H1 (cell line): Measurements from ENCODE around the gene SLC35G6. TPM values are rescaled to one million over a fixed set of nuclear protein-coding genes. Genes with fewer than 3 reads are reported as not detected.

Experiments used
- CTCF ChIA-PET: fragments of 300-600 bp; sonication (Branson Sonifier 250); formaldehyde crosslinking; loops from one replicate; lab custom pipeline; 2021; ENCODE audit not compliant: partially characterized antibody; lab: Charles Lee
- POLR2A ChIA-PET: fragments of 300-600 bp; sonication (Branson Sonifier 250); formaldehyde crosslinking; loops from one replicate; lab custom pipeline; 2021; ENCODE audit warnings: inconsistent platforms; ENCODE audit not compliant: partially characterized antibody; lab: Charles Lee
- DNase-seq, 2 experiments: peaks; one replicate each; pipeline versions ENCODE4 v3.0.0 to v3.0.0-alpha.2; 2010 to 2022; ENCODE audit warnings: low spot score in 2 of 2, low read depth in 1 of 2, mixed read lengths in 1 of 2
- FAIRE-seq: peaks from 2 replicates; lab custom pipeline; 2011; peaks lifted over from hg19 to GRCh38; lab: Jason Lieb, UNC
- H2AFZ ChIP-seq: 2 replicates; pipeline ENCODE4 v1.8.1; 2012; ENCODE audit warnings: low read length, inconsistent platforms
- H2AK5ac ChIP-seq: 2 replicates; pipeline ENCODE4 v1.6.1; 2013; ENCODE audit warnings: low read depth, low read length
- H2BK120ac ChIP-seq: replicated peaks from 2 replicates; pipeline ENCODE3; 2013; ENCODE audit warnings: low read depth, low read length, inconsistent platforms
- H2BK12ac ChIP-seq: 2 replicates; pipeline ENCODE4 v1.6.1; 2013; ENCODE audit warnings: low read depth, low read length
- H2BK15ac ChIP-seq: 2 replicates; pipeline ENCODE4 v1.6.1; 2013; ENCODE audit warnings: low read length
- H2BK20ac ChIP-seq: 2 replicates; pipeline ENCODE4 v1.6.1; 2013; ENCODE audit warnings: low read length
- H2BK5ac ChIP-seq: 2 replicates; pipeline ENCODE4 v1.6.1; 2013; ENCODE audit warnings: low read depth, low read length
- H3K14ac ChIP-seq: 2 replicates; pipeline ENCODE4 v1.6.1; 2013; ENCODE audit warnings: inconsistent platforms; ENCODE audit not compliant: insufficient read length
- H3K18ac ChIP-seq: 2 replicates; pipeline ENCODE4 v1.6.1; 2013; ENCODE audit warnings: low read length; ENCODE audit errors: extremely low read depth
- H3K23ac ChIP-seq: 2 replicates; pipeline ENCODE4 v1.6.1; 2013; ENCODE audit warnings: inconsistent platforms; ENCODE audit not compliant: insufficient read length
- H3K23me2 ChIP-seq: 2 replicates; pipeline ENCODE4 v1.6.1; 2013; ENCODE audit warnings: low read depth, low read length
- H3K27ac ChIP-seq: 2 replicates; pipeline ENCODE4 v1.6.1; 2011; ENCODE audit warnings: low read depth, low read length, inconsistent platforms
- H3K27me3 ChIP-seq, 4 experiments: replicated peaks in 1 of 4; 1 replicate in 1 of 4; 2 replicates in 3 of 4; pipeline versions ENCODE4 v1.6.1 to v1.8.1; 2011 to 2013; ENCODE audit warnings: low read length in 3 of 4, mild to moderate bottlenecking in 3 of 4, inconsistent platforms in 2 of 4, mixed read lengths in 2 of 4, moderate library complexity in 1 of 4; ENCODE audit not compliant: control insufficient read depth in 3 of 4, insufficient read depth in 3 of 4; ENCODE audit errors: extremely low read depth in 1 of 4
- H3K36me3 ChIP-seq, 4 experiments: 2 replicates each; pipeline versions ENCODE4 v1.6.1 to v1.8.1; 2011 to 2013; ENCODE audit warnings: mild to moderate bottlenecking in 4 of 4, low read length in 3 of 4, moderate library complexity in 2 of 4, control low read depth in 1 of 4, inconsistent platforms in 1 of 4; ENCODE audit not compliant: insufficient read depth in 4 of 4, control insufficient read depth in 2 of 4
- H3K4ac ChIP-seq: replicated peaks from 2 replicates; pipeline ENCODE3; 2013; ENCODE audit warnings: low read length, low read depth, mixed read lengths, inconsistent platforms; ENCODE audit not compliant: insufficient read length
- H3K4me1 ChIP-seq, 4 experiments: replicated peaks in 1 of 4; 1 replicate in 1 of 4; 2 replicates in 3 of 4; pipeline versions ENCODE4 v1.6.1 to v1.8.1; 2011 to 2013; ENCODE audit warnings: low read length in 3 of 4, inconsistent platforms in 2 of 4, mixed read lengths in 1 of 4; ENCODE audit not compliant: insufficient read depth in 4 of 4, control insufficient read depth in 3 of 4
- H3K4me2 ChIP-seq, 2 experiments: 2 replicates each; pipeline versions ENCODE4 v1.6.1 to v1.8.1; 2011 to 2013; ENCODE audit warnings: low read depth in 2 of 2, low read length in 2 of 2, control low read depth in 1 of 2, inconsistent platforms in 1 of 2, mild to moderate bottlenecking in 1 of 2; ENCODE audit not compliant: insufficient read depth in 1 of 2
- H3K4me3 ChIP-seq, 4 experiments: fragments of 200-600, 300-600 bp in 1 of 4; sonication (generic), shearing (Covaris generic), sonication (Bioruptor Twin) in 1 of 4; 2 replicates each; pipeline versions ENCODE4 v1.5.1 to v1.8.1; 2011 to 2016; ENCODE audit warnings: low read length in 4 of 4, low read depth in 3 of 4, control low read depth in 2 of 4, inconsistent platforms in 2 of 4, mild to moderate bottlenecking in 2 of 4, mixed read lengths in 1 of 4, moderate library complexity in 1 of 4; ENCODE audit not compliant: insufficient read depth in 2 of 4; ENCODE audit errors: extremely low read depth in 1 of 4
- H3K56ac ChIP-seq: replicated peaks from 2 replicates; pipeline ENCODE3; 2013; ENCODE audit warnings: low read depth, mild to moderate bottlenecking, mixed read lengths, low read length, inconsistent platforms; ENCODE audit not compliant: insufficient read length
- H3K79me1 ChIP-seq: 2 replicates; pipeline ENCODE4 v1.6.1; 2013; ENCODE audit warnings: low read depth, low read length, control low read depth
- H3K79me2 ChIP-seq, 2 experiments: 2 replicates each; pipeline versions ENCODE4 v1.6.1 to v1.8.1; 2012 to 2013; ENCODE audit warnings: low read length in 2 of 2, mild to moderate bottlenecking in 2 of 2, inconsistent platforms in 1 of 2; ENCODE audit not compliant: insufficient read depth in 2 of 2, control insufficient read depth in 1 of 2
- H3K9ac ChIP-seq, 4 experiments: replicated peaks in 1 of 4; 1 replicate in 1 of 4; 2 replicates in 3 of 4; pipeline versions ENCODE4 v1.6.1 to v1.8.1; 2011 to 2013; ENCODE audit warnings: low read depth in 3 of 4, low read length in 3 of 4, control low read depth in 2 of 4, mild to moderate bottlenecking in 2 of 4, moderate library complexity in 2 of 4, inconsistent platforms in 1 of 4; ENCODE audit errors: extremely low read depth in 1 of 4
- H3K9me3 ChIP-seq, 2 experiments: 2 replicates each; pipeline versions ENCODE4 v1.6.1 to v1.8.1; 2012 to 2013; ENCODE audit warnings: mild to moderate bottlenecking in 2 of 2, moderate library complexity in 2 of 2, control low read depth in 1 of 2, inconsistent platforms in 1 of 2, low read depth in 1 of 2, low read length in 1 of 2, mixed read lengths in 1 of 2; ENCODE audit not compliant: insufficient read depth in 2 of 2
- H4K20me1 ChIP-seq, 2 experiments: replicated peaks in 1 of 2; 2 replicates each; pipeline versions ENCODE3 to v1.8.1; 2011 to 2013; ENCODE audit warnings: inconsistent platforms in 2 of 2, low read length in 2 of 2, mild to moderate bottlenecking in 1 of 2; ENCODE audit not compliant: insufficient read depth in 2 of 2, control insufficient read depth in 1 of 2
- H4K5ac ChIP-seq: 2 replicates; pipeline ENCODE4 v1.6.1; 2013; ENCODE audit warnings: low read length, low read depth, mixed read lengths, inconsistent platforms; ENCODE audit not compliant: insufficient read length
- H4K8ac ChIP-seq: 2 replicates; pipeline ENCODE4 v1.8.0; 2013; ENCODE audit warnings: mild to moderate bottlenecking, moderate library complexity, low read length, inconsistent platforms; ENCODE audit not compliant: insufficient read depth; ENCODE audit errors: extremely low read depth
- H4K91ac ChIP-seq: replicated peaks from 2 replicates; pipeline ENCODE3; 2013; ENCODE audit warnings: low read length, mixed read lengths, inconsistent platforms; ENCODE audit not compliant: insufficient read length
- BRCA1 ChIP-seq: IDR thresholded peaks from 2 replicates; pipeline ENCODE4 v1.6.1; 2012; ENCODE audit warnings: low read depth, low read length, improper control_type of control experiment
- CHD1 ChIP-seq: IDR thresholded peaks from 2 replicates; pipeline ENCODE4 v1.6.1; 2012; ENCODE audit warnings: low read depth, low read length, improper control_type of control experiment
- JUN ChIP-seq: IDR thresholded peaks from 2 replicates; pipeline ENCODE4 v1.6.1; 2011; ENCODE audit warnings: low read depth, mild to moderate bottlenecking, improper control_type of control experiment, low read length
- POLR2A ChIP-seq, 2 experiments: IDR thresholded peaks; 1 replicate in 1 of 2; 2 replicates in 1 of 2; pipeline ENCODE4 v1.6.1; 2011; ENCODE audit warnings: low read depth in 2 of 2, low read length in 2 of 2, mild to moderate bottlenecking in 2 of 2; ENCODE audit errors: control extremely low read depth in 1 of 2
- RXRA ChIP-seq: IDR thresholded peaks from 2 replicates; pipeline ENCODE4 v1.6.1; 2011; ENCODE audit warnings: low read depth, mild to moderate bottlenecking, low read length, moderate library complexity; ENCODE audit not compliant: insufficient read depth
- SAP30 ChIP-seq: fragments of 300-600 bp; sonication (generic); IDR thresholded peaks from 2 replicates; pipeline ENCODE4 v1.7.1; 2012; ENCODE audit warnings: low read length, moderate library complexity, mild to moderate bottlenecking, inconsistent platforms; ENCODE audit not compliant: insufficient read depth, insufficient replicate concordance
- SIN3A ChIP-seq, 2 experiments: IDR thresholded peaks in 1 of 2; conservative IDR thresholded peaks in 1 of 2; 2 replicates each; pipeline ENCODE4 v1.6.1; 2011 to 2012; ENCODE audit warnings: low read length in 2 of 2, improper control_type of control experiment in 1 of 2, low read depth in 1 of 2, mild to moderate bottlenecking in 1 of 2
- SIX5 ChIP-seq: IDR thresholded peaks from 2 replicates; pipeline ENCODE4 v1.6.1; 2011; ENCODE audit warnings: mild to moderate bottlenecking, low read depth, low read length
- SP4 ChIP-seq: IDR thresholded peaks from 2 replicates; pipeline ENCODE4 v1.6.1; 2012; ENCODE audit warnings: low read length, inconsistent platforms
- TEAD4 ChIP-seq: IDR thresholded peaks from 2 replicates; pipeline ENCODE4 v1.6.1; 2012; ENCODE audit warnings: low read depth, low read length, inconsistent platforms, mixed read lengths
- WGBS, 2 experiments: shearing (Covaris generic) in 1 of 2; methylation state at CpG; one replicate each; pipeline versions ENCODE4 v1.1.6 to v1.1.7; 2013 to 2015; ENCODE audit warnings: low lambda C conversion rate in 2 of 2, mixed read lengths in 2 of 2, inconsistent platforms in 1 of 2, low coverage in 1 of 2, missing lambda C conversion rate in 1 of 2; ENCODE audit not compliant: insufficient replicate concordance in 2 of 2, insufficient coverage in 1 of 2, insufficient read length in 1 of 2; ENCODE audit errors: extremely low coverage in 1 of 2, missing lambda C conversion rate in 1 of 2; 5-methylcytosine and 5-hydroxymethylcytosine counted together
- polyA plus RNA-seq, 7 experiments: library from polyadenylated mRNA; depleted of rRNA in 3 of 7; stranded (reverse) in 5 of 7; unstranded in 2 of 7; fragments of >200 nt in 5 of 7; fragments of 200-250 nt in 2 of 7; gene quantifications; 1 replicate in 5 of 7; 2 replicates in 1 of 7; 4 replicates in 1 of 7; pipeline versions ENCODE4 v1.2.1 to v1.2.3, GENCODE V29; 2011 to 2013; ENCODE audit warnings: missing spikeins in 2 of 7, mixed read lengths in 2 of 7
- total RNA-seq: library from RNA; stranded (reverse); fragmentation: NEBNext Ultra II Directional; extraction: Animal tissue kit (Norgen Biotek cat#: 25700); gene quantifications from 2 replicates; pipeline ENCODE4 v1.2.1, GENCODE V29; 2021
- TF ChIP-seq, protein P1 (sequence below): IDR thresholded peaks from 2 replicates; pipeline ENCODE4 v1.6.1; 2012; ENCODE audit warnings: inconsistent platforms
- TF ChIP-seq, protein P2 (sequence below): IDR thresholded peaks from 2 replicates; pipeline ENCODE4 v1.6.1; 2011; ENCODE audit warnings: low read depth, mild to moderate bottlenecking, low read length; ENCODE audit not compliant: insufficient read depth
- TF ChIP-seq, protein P3 (sequence below): IDR thresholded peaks from 2 replicates; pipeline ENCODE4 v1.6.1; 2012; ENCODE audit warnings: inconsistent platforms

Gene SLC35G6
- total and polyA plus RNA-seq, 2 of the 8 experiments (the other 6 are each of a cell fraction or from before 2014, with no cell fraction given): 0.05 TPM; not detected in 1

DNA sequence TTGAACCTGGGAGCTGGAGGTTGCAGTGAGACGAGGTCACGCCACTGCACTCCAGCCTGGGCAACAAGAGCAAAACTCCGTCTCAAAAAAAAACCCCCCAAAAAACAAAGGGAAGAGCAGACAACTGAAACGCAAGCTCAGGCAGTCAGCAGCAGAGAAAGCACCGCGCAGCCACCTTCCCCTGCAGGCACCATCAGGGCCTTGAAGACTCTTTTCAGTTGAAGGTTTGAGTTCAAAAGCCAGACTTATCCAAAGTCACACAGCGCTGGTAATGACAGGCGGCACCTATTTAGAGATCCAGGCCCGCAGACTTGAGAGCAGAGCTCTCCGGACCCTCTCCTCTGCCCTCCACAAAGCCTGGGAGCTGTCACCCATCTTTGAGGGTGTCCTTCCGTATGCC, 13.0 kb upstream of the SLC35G6 start:
- no peak overlapping the region for H2BK20ac ChIP-seq
- no peak overlapping the region for H4K5ac ChIP-seq
- H4K20me1 ChIP-seq: peaks cover 0 to 1% of the 10 kb centered on the region in 2 experiments
- TF ChIP-seq TEAD4 (no peak), RXRA (no peak), POLR2A (IDR thresholded peaks at IDR 0.05; ENCODE audit: control extremely low read depth in 1 of 2, low read depth in 2 of 2, low read length in 2 of 2) (no peak), SP4 (no peak), BRCA1 (no peak), SIN3A (conservative IDR thresholded peaks at IDR 0.05 in 1 of 2, IDR thresholded peaks at IDR 0.05 in 1 of 2; ENCODE audit: low read depth in 1 of 2, low read length in 2 of 2) (no peak), CHD1 (no peak), JUN (no peak), SIX5 (no peak), SAP30 (no peak)
- TF ChIP-seq, protein P1, sequence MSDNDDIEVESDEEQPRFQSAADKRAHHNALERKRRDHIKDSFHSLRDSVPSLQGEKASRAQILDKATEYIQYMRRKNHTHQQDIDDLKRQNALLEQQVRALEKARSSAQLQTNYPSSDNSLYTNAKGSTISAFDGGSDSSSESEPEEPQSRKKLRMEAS: no peak
- TF ChIP-seq, protein P2, sequence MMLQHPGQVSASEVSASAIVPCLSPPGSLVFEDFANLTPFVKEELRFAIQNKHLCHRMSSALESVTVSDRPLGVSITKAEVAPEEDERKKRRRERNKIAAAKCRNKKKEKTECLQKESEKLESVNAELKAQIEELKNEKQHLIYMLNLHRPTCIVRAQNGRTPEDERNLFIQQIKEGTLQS: no peak
- TF ChIP-seq, protein P3, sequence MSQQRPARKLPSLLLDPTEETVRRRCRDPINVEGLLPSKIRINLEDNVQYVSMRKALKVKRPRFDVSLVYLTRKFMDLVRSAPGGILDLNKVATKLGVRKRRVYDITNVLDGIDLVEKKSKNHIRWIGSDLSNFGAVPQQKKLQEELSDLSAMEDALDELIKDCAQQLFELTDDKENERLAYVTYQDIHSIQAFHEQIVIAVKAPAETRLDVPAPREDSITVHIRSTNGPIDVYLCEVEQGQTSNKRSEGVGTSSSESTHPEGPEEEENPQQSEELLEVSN: no peak

More for the DNA sequence above, 13.0 kb upstream of the SLC35G6 start:
- Histone ChIP-seq H3K79me2 (no peaks in the 10 kb centered on the region; a peak in 1 of 4 replicates), H3K23ac (no peak overlapping the region), H3K18ac (no peak overlapping the region), H3K4ac (no peak overlapping the region), H3K14ac (no peak overlapping the region), H3K27ac (no peak overlapping the region), H2AFZ (no peak overlapping the region), H3K9me3 (no peaks in the 10 kb centered on the region), H2BK5ac (no peak overlapping the region), H3K36me3 (peaks cover 0 to 3% (median under 1%) of the 10 kb centered on the region in 4 experiments; a peak in 3 of 8 replicates), H3K23me2 (no peaks in the 10 kb centered on the region), H3K79me1 (peaks cover 2% of the 10 kb centered on the region), H3K9ac (no peak overlapping the region), H3K27me3 (no peaks in the 10 kb centered on the region), H2BK15ac (no peak overlapping the region), H4K91ac (no peak overlapping the region), H3K4me1 (no peaks in the 10 kb centered on the region), H3K56ac (no peak overlapping the region), H3K4me2 (no peak overlapping the region), H3K4me3 (no peak overlapping the region), H2BK120ac (no peak overlapping the region), H2BK12ac (no peak overlapping the region), H4K8ac (no peak overlapping the region), H2AK5ac (no peak overlapping the region)
- POLR2A ChIA-PET: interaction anchor here (1.9 to 13.8 kb wide), 2 partner anchors 13 to 92 kb away, joined by 5 to 200 read pairs; partner anchors contain the start of genes POLR2A, SLC35G6 and ZBTB4
- FAIRE-seq (no peak), DNase-seq (no peak)
- 94% methylated on average over 11 of the region's 11 CpGs; no CpG with 5 or more reads in 1 of the 2 experiments for WGBS, 2 experiments
- CTCF ChIA-PET: interaction anchor here (1.0 to 1.7 kb wide), 4 partner anchors 9 to 49 kb away, joined by 3 to 4 read pairs (median 3); no protein-coding TSS in a partner anchor
